Kidney (tissue), 14 donors: Measurements from ENCODE around the gene PPP1R3A. TPM values are rescaled to one million over a fixed set of nuclear protein-coding genes. Genes with fewer than 3 reads are reported as not detected.
A peak's percentile ranks its signal among the peaks of the same experiment; 100 is the strongest.
"Not testable (repeated sequence)": the region's sequence is repeated elsewhere in the genome, so short reads cannot be mapped to it uniquely, and the experiment has no call there.

Experiments used
- DNase-seq, 5 donors: peaks; one replicate each; pipeline ENCODE4 v3.0.0-alpha.2; 2013 to 2020
- FAIRE-seq: peaks from 2 replicates; lab custom pipeline; 2012; peaks lifted over from hg19 to GRCh38; lab: Jason Lieb, UNC
- H3K27ac ChIP-seq, 2 donors: one replicate each; pipeline ENCODE4 v1.7.0; 2013; ENCODE audit warnings: low read depth in 2 of 2, low read length in 2 of 2, inconsistent platforms in 1 of 2
- H3K27me3 ChIP-seq: one replicate; pipeline ENCODE4 v1.7.1; 2013; ENCODE audit warnings: low read length, inconsistent platforms; ENCODE audit not compliant: control insufficient read depth, insufficient read depth
- H3K36me3 ChIP-seq, 3 donors: one replicate each; pipeline versions ENCODE4 v1.7.0 to v1.7.1; 2013; ENCODE audit warnings: low read length in 3 of 3, control low read depth in 1 of 3, inconsistent platforms in 1 of 3; ENCODE audit not compliant: insufficient read depth in 3 of 3, control insufficient read depth in 2 of 3
- H3K4me1 ChIP-seq, 3 donors: one replicate each; pipeline versions ENCODE4 v1.7.0 to v1.7.1; 2013; ENCODE audit warnings: low read length in 3 of 3, inconsistent platforms in 1 of 3, low read depth in 1 of 3; ENCODE audit not compliant: control insufficient read depth in 2 of 3, insufficient read depth in 2 of 3
- H3K4me3 ChIP-seq, 3 donors: one replicate each; pipeline versions ENCODE4 v1.7.0 to v1.8.1; 2013; ENCODE audit warnings: low read length in 3 of 3, control low read depth in 1 of 3, inconsistent platforms in 1 of 3
- H3K9ac ChIP-seq, 3 donors: one replicate each; pipeline versions ENCODE4 v1.7.0 to v1.7.1; 2013; ENCODE audit warnings: low read length in 3 of 3, control low read depth in 1 of 3, inconsistent platforms in 1 of 3
- H3K9me3 ChIP-seq, 3 donors: one replicate each; pipeline versions ENCODE4 v1.7.0 to v1.7.1; 2013; ENCODE audit warnings: low read length in 3 of 3, control low read depth in 1 of 3, inconsistent platforms in 1 of 3; ENCODE audit not compliant: control insufficient read depth in 2 of 3, insufficient read depth in 1 of 3
- intact Hi-C: fragments of 100-400 bp; cut with DNase I; formaldehyde crosslinking; loops from one replicate; pipeline ENCODE4 v1.11.1; 2022
- polyA plus RNA-seq: library from polyadenylated mRNA; stranded (reverse); fragments of 350-450 nt; fragmentation: Illumina TruSeq; extraction: RNeasy Lipid Tissue Mini Kit (QIAGEN cat#74804); gene quantifications from one replicate; pipeline ENCODE4 v1.2.3, GENCODE V29; 2014; ENCODE audit warnings: low read depth, low replicate concordance; ENCODE audit not compliant: insufficient read depth
- total RNA-seq: library from RNA; stranded (reverse); fragmentation: NEBNext Ultra II Directional; extraction: Animal tissue kit (Norgen Biotek cat#: 25700); gene quantifications from one replicate; pipeline ENCODE4 v1.2.1, GENCODE V29; 2021
- TF ChIP-seq, protein P1 (sequence below): IDR thresholded peaks from 3 replicates; pipeline ENCODE4 v1.5.1; 2012; ENCODE audit warnings: mild to moderate bottlenecking, moderate library complexity, borderline replicate concordance; ENCODE audit not compliant: insufficient read depth; ENCODE audit errors: extremely low read depth
- donor health status: control.
- donor health status: control.
- donor health status: control.
- donor health status: control.
- donor health status: control.
- donor health status: DM: yes; HTN: yes; CAD: no.
- donor health status: Normal renal cell carcinoma (clear cell type).

PPP1R3A gene
- total and polyA plus RNA-seq, 2 donors from 2014 or later = not detected

DNA sequence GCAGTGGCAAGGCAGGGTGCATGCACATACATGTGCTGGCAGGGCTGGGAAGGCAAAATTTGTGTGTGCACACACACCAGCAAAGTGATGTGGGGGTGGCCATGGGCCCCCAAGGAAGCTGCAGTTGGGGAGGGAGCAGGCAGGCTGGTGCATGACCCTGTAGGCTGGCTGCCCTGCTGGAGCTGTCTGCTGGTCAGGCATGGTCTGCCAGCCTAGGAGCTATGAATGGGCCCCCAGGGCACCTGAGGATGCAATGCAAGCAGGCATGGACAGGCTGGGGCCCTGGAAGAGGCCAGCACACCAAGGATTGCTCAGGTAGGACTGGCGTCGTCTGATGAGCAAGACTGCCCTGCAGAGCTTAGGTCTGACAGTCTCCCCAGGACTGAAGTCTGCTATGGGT lies 18.2 kb upstream of the PPP1R3A start:
- Histone ChIP-seq H3K9me3 (no peaks in the 10 kb centered on the region), H3K36me3 (no peaks in the 10 kb centered on the region), H3K4me1 (no peaks in the 10 kb centered on the region), H3K27me3 (no peaks in the 10 kb centered on the region), H3K4me3 (no peak overlapping the region), H3K27ac (no peak overlapping the region), H3K9ac (no peak overlapping the region)
- peak in 1 of 5 donors; percentile 53 for DNase-seq
- TF ChIP-seq, protein P1, sequence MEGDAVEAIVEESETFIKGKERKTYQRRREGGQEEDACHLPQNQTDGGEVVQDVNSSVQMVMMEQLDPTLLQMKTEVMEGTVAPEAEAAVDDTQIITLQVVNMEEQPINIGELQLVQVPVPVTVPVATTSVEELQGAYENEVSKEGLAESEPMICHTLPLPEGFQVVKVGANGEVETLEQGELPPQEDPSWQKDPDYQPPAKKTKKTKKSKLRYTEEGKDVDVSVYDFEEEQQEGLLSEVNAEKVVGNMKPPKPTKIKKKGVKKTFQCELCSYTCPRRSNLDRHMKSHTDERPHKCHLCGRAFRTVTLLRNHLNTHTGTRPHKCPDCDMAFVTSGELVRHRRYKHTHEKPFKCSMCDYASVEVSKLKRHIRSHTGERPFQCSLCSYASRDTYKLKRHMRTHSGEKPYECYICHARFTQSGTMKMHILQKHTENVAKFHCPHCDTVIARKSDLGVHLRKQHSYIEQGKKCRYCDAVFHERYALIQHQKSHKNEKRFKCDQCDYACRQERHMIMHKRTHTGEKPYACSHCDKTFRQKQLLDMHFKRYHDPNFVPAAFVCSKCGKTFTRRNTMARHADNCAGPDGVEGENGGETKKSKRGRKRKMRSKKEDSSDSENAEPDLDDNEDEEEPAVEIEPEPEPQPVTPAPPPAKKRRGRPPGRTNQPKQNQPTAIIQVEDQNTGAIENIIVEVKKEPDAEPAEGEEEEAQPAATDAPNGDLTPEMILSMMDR = no peak
- intact Hi-C loops = no loop called here
- FAIRE-seq = no peak

DNA sequence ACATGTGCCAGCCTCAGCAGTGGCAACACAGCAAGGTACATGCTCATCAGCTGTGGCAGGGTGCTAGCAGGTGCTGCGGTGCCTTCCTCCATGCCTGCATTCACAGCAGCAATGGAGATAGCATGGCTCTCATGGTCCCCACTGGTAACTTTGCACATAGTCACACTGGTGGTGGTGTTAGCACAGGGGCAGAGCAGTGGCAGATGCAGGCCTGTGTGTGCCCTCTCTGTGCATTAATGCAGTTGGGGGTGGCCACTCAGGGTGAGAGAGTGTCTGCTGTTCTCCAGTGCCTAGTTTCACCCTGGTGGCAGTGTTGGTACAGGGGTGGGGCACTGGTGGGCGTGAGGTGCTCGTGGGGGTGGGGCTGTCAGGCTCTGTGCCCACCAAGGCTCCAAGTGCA lies 17.7 kb upstream of the PPP1R3A start:
- Histone ChIP-seq H3K9ac (no peak overlapping the region), H3K9me3 (no peaks in the 10 kb centered on the region), H3K36me3 (no peaks in the 10 kb centered on the region), H3K27me3 (no peaks in the 10 kb centered on the region), H3K4me3 (no peak overlapping the region), H3K27ac (no peak overlapping the region), H3K4me1 (no peaks in the 10 kb centered on the region)
- DNase-seq (no peak), FAIRE-seq (no peak)
- intact Hi-C loops = no loop called here
- TF ChIP-seq, protein P1 = no peak

DNA sequence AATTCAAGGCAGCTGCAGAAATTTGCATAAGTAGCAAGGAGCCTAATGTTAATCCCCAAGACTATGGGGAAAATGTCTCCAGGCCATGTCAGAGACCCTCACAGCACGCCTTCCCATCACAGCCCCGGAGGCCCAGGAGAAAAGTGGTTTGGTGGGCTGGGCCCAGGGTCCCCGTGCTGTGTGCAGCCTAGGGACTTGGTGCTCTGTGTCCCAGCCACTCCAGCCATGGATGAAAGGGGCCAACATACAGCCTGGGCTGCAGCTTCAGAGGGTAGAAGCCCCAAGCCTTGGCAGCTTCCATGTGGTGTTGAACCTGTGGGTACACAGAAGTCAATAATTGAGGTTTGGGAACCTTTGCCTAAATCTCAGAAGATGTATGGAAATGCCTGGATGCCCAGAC lies 10.6 kb upstream of the PPP1R3A start:
- H3K27me3 ChIP-seq, H3K27ac ChIP-seq, H3K9me3 ChIP-seq, H3K4me1 ChIP-seq, H3K4me3 ChIP-seq, FAIRE-seq, intact Hi-C loops, H3K36me3 ChIP-seq, H3K9ac ChIP-seq, DNase-seq: not testable (repeated sequence)

DNA sequence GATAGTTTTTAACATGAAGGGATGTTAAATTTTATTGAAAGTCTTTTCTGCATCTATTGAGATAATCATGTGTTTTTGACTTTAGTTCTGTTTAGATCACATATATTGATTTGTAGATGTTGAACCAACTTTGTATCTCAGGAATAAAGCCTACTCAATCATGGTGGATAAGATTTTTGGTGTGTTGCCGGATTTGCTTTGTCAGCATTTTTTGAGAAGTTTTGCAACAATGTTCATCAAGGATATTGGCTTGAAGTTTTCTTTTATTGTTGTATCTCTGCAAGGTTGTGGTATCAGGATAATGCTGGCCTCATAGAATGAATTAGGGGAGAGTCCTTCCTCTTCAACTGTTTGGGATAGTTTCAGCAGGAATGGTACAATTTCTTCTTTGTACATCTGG lies 9.3 kb upstream of the PPP1R3A start:
- no peak for FAIRE-seq
- H3K27me3 ChIP-seq = no peaks in the 10 kb centered on the region
- no peaks in the 10 kb centered on the region for H3K36me3 ChIP-seq
- no peak overlapping the region for H3K4me3 ChIP-seq
- DNase-seq = no peak
- no peak overlapping the region for H3K9ac ChIP-seq
- no peaks in the 10 kb centered on the region for H3K4me1 ChIP-seq
- no peak overlapping the region for H3K27ac ChIP-seq
- intact Hi-C loops = no loop called here
- TF ChIP-seq, protein P1 = no peak
- H3K9me3 ChIP-seq = no peaks in the 10 kb centered on the region
